Measurements from ENCODE around the gene CXCR4. TPM values are rescaled to one million over a fixed set of nuclear protein-coding genes. Genes with fewer than 3 reads are reported as not detected.
A peak's percentile ranks its signal among the peaks of the same experiment; 100 is the strongest.

CXCR4 gene
- total RNA-seq, 2 experiments from 2014 or later: 70.2 to 72.6 TPM

DNA sequence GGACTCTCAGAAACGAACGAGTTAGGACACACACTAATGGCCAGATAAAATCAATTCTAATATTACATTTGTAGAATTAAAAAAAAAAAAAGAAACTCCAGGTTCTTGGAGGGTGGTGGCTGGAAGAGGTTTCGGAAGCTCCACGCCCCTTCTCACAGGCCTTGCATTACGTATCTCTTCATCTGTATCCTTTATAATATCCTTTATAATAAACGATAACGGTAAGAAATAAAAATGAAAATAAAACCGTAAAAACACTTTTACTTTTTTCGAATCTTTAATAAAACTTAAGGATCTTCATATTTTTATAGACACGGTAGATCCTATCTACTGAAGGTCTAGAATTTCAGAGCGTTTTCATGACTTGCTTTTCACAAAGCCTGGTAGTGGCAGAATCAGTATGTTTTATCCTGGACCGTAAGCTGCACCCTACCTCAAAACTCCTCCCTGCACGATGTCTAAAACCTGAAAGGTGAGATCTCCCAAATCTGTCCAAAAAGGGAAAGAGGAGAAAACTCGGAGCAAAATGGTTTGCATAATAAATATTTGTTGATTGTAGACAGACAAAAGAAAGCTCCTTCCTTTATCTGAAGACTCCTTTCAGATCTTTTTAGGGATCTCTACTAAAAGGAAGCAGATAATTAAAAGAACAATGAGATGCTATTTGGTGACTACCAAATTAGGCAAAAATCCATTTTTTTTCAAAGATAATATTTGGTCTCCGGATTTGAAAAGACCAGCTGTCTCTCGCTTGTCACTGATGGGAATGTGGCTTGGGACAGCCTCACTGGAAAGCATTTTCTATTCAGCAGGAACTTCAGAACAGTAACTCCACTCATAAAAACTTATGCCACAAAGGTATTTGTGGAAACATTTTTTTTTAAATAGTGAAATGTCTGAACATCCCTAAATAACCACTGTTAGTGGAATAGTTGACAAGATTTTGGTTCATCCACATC is 2.0 kb upstream of the CXCR4 start:
- Mint-ChIP-seq H3K36me3 (ENCODE audit: low read depth) (peaks cover 14% of the 10 kb centered on the region), H3K27me3 (ENCODE audit: low read depth) (no peaks in the 10 kb centered on the region), H3K9me3 (no peaks in the 10 kb centered on the region), H3K4me1 (ENCODE audit: low read depth) (peaks cover 56% of the 10 kb centered on the region), H3K27ac (no peak overlapping the region), H3K4me3 (peak overlapping the region; percentile 95)
- intact Hi-C loops (cut with micrococcal nuclease): loop anchor here (1.0 to 2.0 kb wide), 2 partner anchors 87 to 299 kb away; no protein-coding TSS in a partner anchor
- CTCF ChIA-PET: interaction anchor here (0.7 kb wide), 1 partner anchor 10 kb away, joined by 3 read pairs; no protein-coding TSS in a partner anchor
- DNase-seq: no peak

DNA sequence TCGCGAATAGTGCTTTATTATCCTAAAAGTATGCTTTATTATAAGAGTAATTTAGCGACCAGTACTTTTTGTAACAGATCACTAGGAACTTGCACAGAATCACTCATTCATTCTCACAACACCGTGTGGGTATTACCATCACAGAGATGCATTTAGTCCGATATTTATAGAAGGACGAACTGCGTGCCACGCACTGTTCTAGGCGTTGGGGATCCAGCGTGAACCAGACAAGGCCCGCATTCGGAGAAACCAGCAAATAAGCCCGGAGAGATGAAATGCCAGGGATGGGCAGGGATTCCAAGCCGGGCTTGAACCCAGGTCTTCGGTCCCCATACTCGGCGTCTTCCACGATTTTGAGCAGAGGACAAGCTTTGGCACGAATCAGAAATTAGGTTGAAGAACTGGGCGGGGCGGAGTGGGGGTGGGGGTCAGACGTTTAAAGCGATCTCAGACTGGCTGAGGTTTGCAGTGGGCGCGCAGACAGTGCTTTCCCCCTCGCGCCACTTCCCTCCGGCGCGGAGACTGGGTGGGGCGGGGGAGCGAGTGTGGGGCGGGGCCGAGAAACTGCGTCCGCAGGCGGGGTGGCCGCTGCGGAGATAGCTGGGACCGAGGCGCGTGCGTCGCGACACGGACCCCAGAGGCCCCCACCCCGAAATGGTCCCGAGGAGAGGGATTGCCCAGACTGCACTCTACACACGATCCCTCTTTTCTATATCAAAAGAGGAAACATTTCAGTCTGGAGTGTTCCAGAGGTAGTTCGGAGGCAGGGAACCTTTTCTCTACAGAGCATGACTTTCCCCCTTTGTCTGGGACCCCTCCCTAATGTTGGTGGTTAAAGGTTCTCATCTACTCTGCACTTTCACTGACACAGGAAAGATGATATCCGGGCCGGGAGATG is 1.1 kb upstream of the CXCR4 start:
- intact Hi-C loops (cut with micrococcal nuclease): loop anchor here (1.0 to 2.0 kb wide), 5 partner anchors 13 to 298 kb away; no protein-coding TSS in a partner anchor
- peak overlapping the region; percentile 95 for H3K4me3 Mint-ChIP-seq
- no peaks in the 10 kb centered on the region for H3K27me3 Mint-ChIP-seq (ENCODE audit: low read depth)
- H3K4me1 Mint-ChIP-seq (ENCODE audit: low read depth): peaks cover 55% of the 10 kb centered on the region
- CTCF ChIA-PET: no interaction called here
- H3K36me3 Mint-ChIP-seq (ENCODE audit: low read depth): peaks cover 22% of the 10 kb centered on the region
- no peaks in the 10 kb centered on the region for H3K9me3 Mint-ChIP-seq
- H3K27ac Mint-ChIP-seq: peak overlapping the region; percentile 72
- peak; percentile 82 for DNase-seq

DNA sequence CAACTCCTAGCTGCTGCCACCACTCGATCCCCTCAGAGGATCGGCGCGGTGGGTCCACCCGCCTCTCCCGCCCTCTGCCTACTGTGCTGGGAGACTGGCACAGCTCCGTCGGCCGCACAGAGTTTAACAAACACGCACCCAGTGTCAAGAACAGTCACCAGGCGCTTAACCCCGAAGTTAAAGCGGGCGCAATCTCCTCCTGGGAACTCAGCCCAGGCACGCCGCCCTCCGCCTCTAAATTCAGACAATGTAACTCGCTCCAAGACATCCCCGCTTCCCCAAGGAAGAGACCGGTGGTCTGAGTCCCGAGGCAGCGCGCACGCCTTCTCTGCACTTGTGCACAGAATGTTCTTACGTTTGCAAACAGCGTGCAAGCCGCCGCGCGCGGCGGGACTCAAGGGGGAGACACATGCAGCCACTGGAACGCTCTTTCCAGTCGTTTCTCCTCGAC is 533 bp downstream of the CXCR4 start:
- Mint-ChIP-seq H3K36me3 (ENCODE audit: low read depth) (peaks cover 30% of the 10 kb centered on the region), H3K4me1 (ENCODE audit: low read depth) (peaks cover 55% of the 10 kb centered on the region)
- intact Hi-C loops (cut with micrococcal nuclease): loop anchor here (1.0 to 2.0 kb wide), 6 partner anchors 66 to 265 kb away; partner anchors contain the start of gene DARS1

DNA sequence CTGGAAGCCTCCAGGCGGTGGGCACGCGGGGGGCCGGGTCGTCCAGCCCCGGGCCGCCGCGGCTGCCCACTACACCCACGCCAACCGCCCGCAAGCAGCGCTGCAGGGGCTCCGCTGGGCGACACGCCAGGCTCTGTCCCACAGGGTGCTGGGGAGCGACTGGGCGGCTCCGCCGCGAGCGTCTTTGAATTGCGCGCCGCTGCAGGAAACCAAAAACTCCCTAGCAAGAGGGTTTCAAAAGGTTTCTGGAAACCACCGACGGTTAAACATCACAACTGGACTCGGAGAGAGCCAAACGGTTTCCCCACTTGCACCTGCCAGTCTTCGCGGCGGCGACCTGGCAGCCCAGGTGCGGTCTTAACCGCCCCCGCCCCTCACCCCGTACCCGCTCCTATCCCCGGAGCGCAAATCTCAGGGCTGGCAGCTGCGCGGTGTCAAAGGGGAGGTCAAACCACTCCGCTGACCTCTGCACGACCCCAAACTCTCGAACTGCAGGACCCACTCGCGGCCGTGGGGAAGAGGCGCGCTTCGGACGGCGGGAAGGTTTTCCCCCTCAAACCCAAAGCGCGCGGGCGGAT is 1.0 kb downstream of the CXCR4 start:
- Mint-ChIP-seq H3K4me3 (peak overlapping the region; percentile 95), H3K9me3 (no peaks in the 10 kb centered on the region), H3K27me3 (ENCODE audit: low read depth) (no peaks in the 10 kb centered on the region), H3K4me1 (ENCODE audit: low read depth) (peaks cover 52% of the 10 kb centered on the region), H3K27ac (peak overlapping the region; percentile 86), H3K36me3 (ENCODE audit: low read depth) (peaks cover 31% of the 10 kb centered on the region)
- DNase-seq: peak; percentile 75
- CTCF ChIA-PET: interaction anchor here (0.7 to 1.1 kb wide), 3 partner anchors 64 to 203 kb away, joined by 3 to 4 read pairs (median 4); no protein-coding TSS in a partner anchor
- intact Hi-C loops (cut with micrococcal nuclease): loop anchor here (1.0 to 2.0 kb wide), 9 partner anchors 60 to 265 kb away; partner anchors contain the start of genes DARS1 and MCM6

More for the DNA sequence above, 533 bp downstream of the CXCR4 start:
- Mint-ChIP-seq H3K27me3 (ENCODE audit: low read depth) (no peaks in the 10 kb centered on the region), H3K4me3 (peak overlapping the region; percentile 95), H3K27ac (peak overlapping the region; percentile 86), H3K9me3 (no peaks in the 10 kb centered on the region)
- DNase-seq: peak; percentile 71
- CTCF ChIA-PET: interaction anchor here (0.7 to 1.1 kb wide), 3 partner anchors 64 to 204 kb away, joined by 3 to 4 read pairs (median 4); no protein-coding TSS in a partner anchor

DNA sequence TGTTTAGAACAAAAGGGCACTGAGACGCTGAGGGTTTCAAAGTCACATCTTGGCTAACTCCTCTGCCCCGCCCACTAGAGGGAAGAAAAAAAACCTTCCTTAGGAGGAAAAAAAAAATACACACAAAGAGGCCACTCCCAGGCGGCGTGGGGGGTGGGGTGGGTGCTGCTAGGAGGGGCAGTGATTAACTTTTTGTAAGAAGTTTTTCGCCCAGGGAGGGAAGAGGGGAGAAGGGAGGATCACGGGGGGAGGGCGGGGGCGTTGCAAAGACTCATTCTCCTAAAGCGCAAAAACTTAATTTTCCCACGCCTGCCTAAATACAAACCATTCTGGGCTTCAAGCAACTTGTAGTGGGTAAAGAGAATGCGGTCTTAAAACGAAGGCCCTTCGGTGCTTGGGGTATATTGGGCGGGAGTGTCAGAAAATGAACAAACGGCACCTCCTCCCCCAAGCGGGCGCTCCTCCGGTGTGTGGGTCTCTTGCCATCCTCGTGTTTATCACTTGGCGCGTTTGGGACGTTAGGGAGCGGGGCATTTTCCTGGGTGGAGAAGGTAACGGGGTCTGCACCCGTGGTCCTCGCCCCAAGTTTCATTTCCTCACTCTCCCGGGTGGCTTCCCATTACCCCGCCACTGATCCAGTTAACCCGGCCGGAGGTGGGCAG is 1.7 kb downstream of the CXCR4 start:
- peak; percentile 83 for DNase-seq
- H3K4me3 Mint-ChIP-seq: peak overlapping the region; percentile 95
- H3K4me1 Mint-ChIP-seq (ENCODE audit: low read depth): peaks cover 47% of the 10 kb centered on the region
- intact Hi-C loops (cut with micrococcal nuclease): loop anchor here (1.0 to 2.0 kb wide), 4 partner anchors 59 to 240 kb away; partner anchors contain the start of gene MCM6
- peak overlapping the region; percentile 55 for H3K27ac Mint-ChIP-seq
- H3K9me3 Mint-ChIP-seq: no peaks in the 10 kb centered on the region
- peaks cover 31% of the 10 kb centered on the region for H3K36me3 Mint-ChIP-seq (ENCODE audit: low read depth)
- no peaks in the 10 kb centered on the region for H3K27me3 Mint-ChIP-seq (ENCODE audit: low read depth)
- CTCF ChIA-PET: interaction anchor here (1.1 kb wide), 1 partner anchor 203 kb away, joined by 4 read pairs; no protein-coding TSS in a partner anchor

DNA sequence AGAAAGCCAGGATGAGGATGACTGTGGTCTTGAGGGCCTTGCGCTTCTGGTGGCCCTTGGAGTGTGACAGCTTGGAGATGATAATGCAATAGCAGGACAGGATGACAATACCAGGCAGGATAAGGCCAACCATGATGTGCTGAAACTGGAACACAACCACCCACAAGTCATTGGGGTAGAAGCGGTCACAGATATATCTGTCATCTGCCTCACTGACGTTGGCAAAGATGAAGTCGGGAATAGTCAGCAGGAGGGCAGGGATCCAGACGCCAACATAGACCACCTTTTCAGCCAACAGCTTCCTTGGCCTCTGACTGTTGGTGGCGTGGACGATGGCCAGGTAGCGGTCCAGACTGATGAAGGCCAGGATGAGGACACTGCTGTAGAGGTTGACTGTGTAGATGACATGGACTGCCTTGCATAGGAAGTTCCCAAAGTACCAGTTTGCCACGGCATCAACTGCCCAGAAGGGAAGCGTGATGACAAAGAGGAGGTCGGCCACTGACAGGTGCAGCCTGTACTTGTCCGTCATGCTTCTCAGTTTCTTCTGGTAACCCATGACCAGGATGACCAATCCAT is 2.7 kb downstream of the CXCR4 start:
- peaks cover 38% of the 10 kb centered on the region for H3K4me1 Mint-ChIP-seq (ENCODE audit: low read depth)

DNA sequence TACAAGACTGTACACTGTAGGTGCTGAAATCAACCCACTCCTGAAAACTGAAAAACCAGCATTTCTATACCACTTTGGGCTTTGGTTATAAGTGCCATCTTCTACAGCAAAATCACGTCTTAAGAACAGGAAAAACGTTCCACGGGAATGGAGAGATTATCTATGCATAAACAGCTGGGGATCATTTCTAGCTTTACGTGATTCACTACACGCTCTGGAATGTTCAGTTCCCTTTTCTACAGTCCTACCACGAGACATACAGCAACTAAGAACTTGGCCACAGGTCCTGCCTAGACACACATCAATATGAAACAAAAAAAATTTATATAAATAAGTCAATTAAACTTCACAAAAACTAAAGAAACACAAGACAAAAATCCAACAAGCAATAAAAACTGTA is 3.6 kb downstream of the CXCR4 start:
- no peak for DNase-seq
- Mint-ChIP-seq H3K36me3 (ENCODE audit: low read depth) (peaks cover 31% of the 10 kb centered on the region), H3K4me1 (ENCODE audit: low read depth) (peaks cover 34% of the 10 kb centered on the region), H3K27ac (no peak overlapping the region), H3K9me3 (no peaks in the 10 kb centered on the region), H3K4me3 (peak overlapping the region; percentile 1), H3K27me3 (ENCODE audit: low read depth) (no peaks in the 10 kb centered on the region)
- CTCF ChIA-PET: interaction anchor here (1.3 kb wide), 1 partner anchor 270 kb away, joined by 4 read pairs; no protein-coding TSS in a partner anchor
- intact Hi-C loops (cut with micrococcal nuclease): no loop called here

More for the DNA sequence above, 2.7 kb downstream of the CXCR4 start:
- DNase-seq: no peak
- Mint-ChIP-seq H3K27ac (peak overlapping the region; percentile 37), H3K4me3 (peak overlapping the region; percentile 95), H3K9me3 (no peaks in the 10 kb centered on the region), H3K27me3 (ENCODE audit: low read depth) (no peaks in the 10 kb centered on the region), H3K36me3 (ENCODE audit: low read depth) (peaks cover 31% of the 10 kb centered on the region)
- CTCF ChIA-PET: interaction anchor here (1.3 kb wide), 1 partner anchor 269 kb away, joined by 4 read pairs; no protein-coding TSS in a partner anchor
- intact Hi-C loops (cut with micrococcal nuclease): no loop called here

DNA sequence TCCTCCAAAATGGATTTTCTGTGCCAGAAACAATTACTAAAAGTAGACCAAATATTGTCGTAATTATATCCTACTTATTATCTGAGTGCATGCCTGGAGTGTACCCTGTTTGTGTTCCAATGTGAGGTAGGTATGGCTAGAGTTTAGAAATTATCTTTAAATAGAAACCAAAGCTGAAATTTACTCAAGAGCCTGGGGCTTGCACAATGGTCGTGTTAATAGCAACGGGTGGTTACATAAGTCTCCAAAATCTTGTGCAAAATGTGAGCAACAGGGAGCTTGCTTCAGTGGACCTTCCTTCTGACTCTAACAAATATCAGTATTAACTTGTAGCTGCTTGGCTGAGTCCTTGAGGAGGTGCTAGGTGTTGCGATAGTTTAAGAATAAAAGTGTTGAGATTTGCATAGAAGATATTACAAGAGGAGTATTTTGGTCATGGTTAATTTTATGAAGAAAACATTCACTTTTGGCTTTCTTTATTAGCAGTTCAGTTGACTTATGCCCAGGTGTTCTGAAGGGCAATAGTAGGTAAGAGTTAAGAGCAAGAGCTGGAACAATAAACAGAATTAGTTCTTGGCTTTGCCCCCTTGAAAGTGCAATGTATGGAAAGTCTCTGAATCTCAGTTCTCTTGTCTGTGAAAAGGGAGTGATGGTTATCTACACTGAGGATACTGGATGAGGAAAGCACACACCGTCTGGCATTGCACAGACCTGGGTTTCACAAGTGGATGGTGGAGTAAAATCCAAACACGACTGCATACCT is 4.6 kb downstream of the CXCR4 start:
- no peak overlapping the region for H3K4me3 Mint-ChIP-seq
- H3K4me1 Mint-ChIP-seq (ENCODE audit: low read depth): peaks cover 34% of the 10 kb centered on the region
- no peaks in the 10 kb centered on the region for H3K9me3 Mint-ChIP-seq
- intact Hi-C loops (cut with micrococcal nuclease): no loop called here
- CTCF ChIA-PET: no interaction called here
- H3K27me3 Mint-ChIP-seq (ENCODE audit: low read depth): no peaks in the 10 kb centered on the region
- no peak for DNase-seq
- peaks cover 31% of the 10 kb centered on the region for H3K36me3 Mint-ChIP-seq (ENCODE audit: low read depth)
- H3K27ac Mint-ChIP-seq: no peak overlapping the region

DNA sequence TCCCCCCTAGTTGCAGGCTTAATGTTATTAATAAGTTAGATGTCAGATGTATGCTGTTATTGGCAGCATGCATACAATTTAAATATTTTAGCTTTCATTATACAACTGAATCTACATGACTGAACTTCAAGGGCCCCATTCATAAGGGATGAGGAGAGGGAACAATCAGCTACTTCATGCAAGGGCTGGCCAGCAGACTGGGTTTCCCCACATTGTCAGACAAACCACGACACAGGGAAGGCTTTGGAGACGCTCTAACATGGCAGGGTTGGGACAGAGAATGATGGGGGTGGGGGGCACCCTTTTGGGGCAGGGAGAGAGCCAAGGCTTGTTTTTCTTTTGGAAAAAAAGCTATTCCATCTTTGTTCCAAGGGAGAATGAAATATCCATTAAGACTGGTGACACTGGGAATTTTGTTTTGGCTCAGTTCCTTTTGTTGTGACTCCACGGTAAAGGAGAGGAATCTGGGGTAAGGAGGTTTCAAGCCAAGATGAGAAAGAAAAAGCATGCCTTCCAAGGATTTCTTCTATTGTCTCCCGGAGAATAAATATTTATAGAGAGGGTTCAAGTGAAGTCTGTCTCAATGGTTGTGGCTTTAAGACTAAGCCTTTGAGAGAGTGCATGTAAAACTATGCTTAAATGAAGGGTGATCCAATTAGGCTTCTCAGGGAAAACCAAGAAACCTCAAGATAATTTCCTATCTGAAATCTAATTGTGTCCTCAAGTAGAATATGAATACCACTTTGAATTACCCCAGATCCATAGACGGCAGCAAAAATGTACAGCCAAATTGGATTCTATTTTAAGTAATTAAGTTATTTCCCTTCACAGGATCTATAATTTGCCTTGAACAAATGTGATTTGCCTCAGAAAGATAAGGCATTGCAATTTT is 5.4 kb downstream of the CXCR4 start:
- intact Hi-C loops (cut with micrococcal nuclease): no loop called here
- no peak for DNase-seq
- Mint-ChIP-seq H3K4me1 (ENCODE audit: low read depth) (peaks cover 34% of the 10 kb centered on the region), H3K4me3 (no peak overlapping the region), H3K27me3 (ENCODE audit: low read depth) (no peaks in the 10 kb centered on the region), H3K9me3 (no peaks in the 10 kb centered on the region), H3K36me3 (ENCODE audit: low read depth) (peaks cover 29% of the 10 kb centered on the region), H3K27ac (no peak overlapping the region)
- CTCF ChIA-PET: interaction anchor here (0.6 kb wide), 1 partner anchor 110 kb away, joined by 4 read pairs; no protein-coding TSS in a partner anchor

All from activated naive CD4-positive, alpha-beta T cell treated with anti-CD3 and anti-CD28 coated beads for 36 hours (primary cell).